NCI-H446 treated with DMSO at 0.1 percent for 48 hours (cell line): ENCODE measurements around the gene TLE4.

Experiments used
- DNase-seq: peaks from one replicate; lab custom pipeline; 2025; lab: John Stamatoyannopoulos, UW

TLE4 gene

DNA sequence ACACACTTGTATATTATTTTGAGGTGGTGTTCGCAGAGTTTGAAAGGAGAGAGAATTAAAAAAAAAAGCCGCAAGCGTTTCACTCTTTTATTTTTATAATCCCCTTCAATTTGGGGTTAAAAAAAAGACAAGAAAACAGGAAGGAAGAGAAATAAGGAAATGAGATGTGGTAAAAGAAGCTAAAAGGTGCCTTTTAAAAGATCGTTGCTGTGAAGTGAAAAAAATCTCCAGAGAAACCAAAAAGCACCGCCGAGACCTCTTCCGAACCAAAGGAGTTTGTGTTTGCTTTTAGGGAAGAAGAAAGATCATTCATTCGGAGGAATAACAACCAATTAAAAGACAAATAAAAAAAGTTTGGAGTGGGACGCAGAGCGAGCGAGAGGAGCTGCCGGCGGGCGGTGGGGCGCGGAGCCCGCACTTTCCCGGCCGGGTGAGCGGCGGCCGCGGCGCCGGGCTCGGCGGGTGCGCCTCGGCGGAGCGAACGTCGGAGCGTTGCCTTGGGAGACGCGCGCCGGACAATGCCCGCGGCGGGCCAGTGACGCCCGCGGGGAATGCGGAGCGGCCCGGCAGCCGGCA, 355 bp downstream of the TLE4 start:
- DNase-seq: no peak

DNA sequence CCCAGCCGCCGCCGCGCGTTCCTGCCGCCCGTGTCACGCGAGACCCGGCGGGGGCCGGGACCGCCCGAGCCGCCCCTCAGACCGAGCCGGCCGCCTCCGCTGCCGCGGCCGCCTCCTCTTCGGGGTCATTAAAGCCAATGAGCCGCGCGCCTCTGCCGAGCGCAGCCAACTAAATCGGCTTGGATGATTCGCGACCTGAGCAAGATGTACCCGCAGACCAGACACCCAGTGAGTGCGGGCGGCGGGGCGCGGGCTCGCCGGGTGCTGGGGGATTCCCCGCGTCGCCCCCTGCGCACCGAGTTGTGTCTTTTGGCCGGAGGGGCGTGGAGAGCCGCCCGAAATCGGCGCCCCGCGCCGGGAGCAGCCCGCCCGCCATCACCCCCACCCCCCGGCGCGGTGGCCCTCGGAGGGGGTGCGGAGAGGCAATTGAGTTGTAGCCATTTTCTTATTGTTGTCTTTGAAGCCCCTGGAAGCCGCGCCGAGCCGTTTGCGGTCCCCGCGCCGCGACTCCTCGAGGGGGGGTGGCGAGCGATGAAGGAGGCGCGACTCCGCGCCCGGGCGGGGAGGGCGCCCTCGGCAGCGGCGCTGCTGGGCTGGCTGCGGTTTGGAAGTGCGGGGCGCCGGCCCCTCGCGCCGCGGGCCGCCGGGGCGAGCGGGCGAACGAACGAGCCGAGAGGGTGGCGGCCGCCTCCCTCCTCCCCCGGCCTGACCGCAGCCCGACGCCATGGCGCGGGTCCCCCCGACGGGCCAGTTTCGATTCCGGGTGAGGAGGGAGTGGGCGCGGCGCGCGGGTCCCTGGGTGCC, 1.0 kb downstream of the TLE4 start:
- DNase-seq: no peak

DNA sequence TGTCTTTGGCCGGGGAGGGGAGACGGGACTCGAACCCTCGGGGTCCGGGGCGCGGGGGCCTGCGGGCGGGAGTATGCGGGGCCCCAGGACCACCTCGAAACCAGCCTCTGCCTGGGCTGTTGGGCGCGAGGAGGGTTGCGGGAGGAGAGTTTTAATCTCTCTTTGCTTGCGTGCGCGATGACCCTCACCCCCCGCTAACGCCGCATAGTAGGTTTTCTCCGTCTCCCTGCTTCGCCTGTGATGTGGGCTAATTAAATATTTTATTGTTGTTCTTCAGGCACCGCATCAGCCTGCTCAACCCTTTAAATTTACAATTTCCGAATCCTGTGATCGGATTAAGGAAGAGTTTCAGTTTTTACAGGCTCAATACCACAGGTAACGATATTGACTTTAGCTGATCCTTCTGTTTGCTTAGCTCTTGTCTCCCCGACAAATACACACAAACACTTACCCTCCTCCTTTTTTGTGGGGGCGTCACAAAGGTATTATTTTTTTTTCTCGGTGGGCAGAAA, 1.7 kb downstream of the TLE4 start:
- no peak for DNase-seq

DNA sequence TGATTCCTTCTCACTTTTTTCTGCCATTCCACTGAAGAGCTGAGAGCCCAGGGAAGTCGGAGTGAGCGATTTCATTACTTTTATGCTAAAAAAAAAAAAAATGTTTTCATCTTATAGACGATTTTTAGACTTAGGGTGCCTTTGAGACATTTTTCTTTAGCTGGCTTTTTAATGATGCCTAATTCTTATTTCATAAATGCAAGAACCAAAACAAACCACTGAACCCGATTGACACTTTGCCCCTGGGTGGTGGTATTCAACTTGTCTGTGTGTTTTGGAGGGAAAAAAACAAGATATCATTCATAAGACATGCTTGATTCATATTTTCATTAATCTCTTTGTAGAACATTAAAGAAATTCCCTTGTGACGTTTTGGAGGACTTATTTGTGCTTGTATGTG, 2.4 kb downstream of the TLE4 start:
- no peak for DNase-seq

GRCh38 chr9:79574781-79575180, 3.0 kb downstream of the TLE4 start:
- DNase-seq: no peak

- no peak for DNase-seq
These were observed 3.8 kb downstream of the TLE4 start for GRCh38 chr9:79575547-79575946.

- no peak for DNase-seq
These were observed 6.4 kb downstream of the TLE4 start for GRCh38 chr9:79577969-79578723.

- no peak for DNase-seq
These were observed 7.1 kb downstream of the TLE4 start for GRCh38 chr9:79578891-79579290.

DNA sequence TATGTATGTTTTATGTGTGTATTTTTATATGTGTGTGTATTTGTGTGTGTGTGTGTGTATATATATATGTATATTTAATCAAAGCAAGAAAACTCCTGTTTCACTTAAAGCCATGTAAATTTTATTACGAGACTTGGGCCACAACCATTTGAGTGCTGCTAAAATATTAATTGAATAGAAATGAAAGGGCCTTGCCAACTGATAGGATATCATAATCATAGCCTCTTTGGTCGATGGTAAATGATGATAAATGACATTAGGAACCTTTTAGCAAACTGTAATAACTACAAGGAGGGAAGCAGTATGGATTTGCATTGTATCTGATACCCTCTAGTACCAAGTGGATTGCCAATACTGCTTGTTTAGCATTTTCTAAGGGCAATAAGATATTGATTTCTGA, 7.9 kb downstream of the TLE4 start:
- DNase-seq: no peak

DNA sequence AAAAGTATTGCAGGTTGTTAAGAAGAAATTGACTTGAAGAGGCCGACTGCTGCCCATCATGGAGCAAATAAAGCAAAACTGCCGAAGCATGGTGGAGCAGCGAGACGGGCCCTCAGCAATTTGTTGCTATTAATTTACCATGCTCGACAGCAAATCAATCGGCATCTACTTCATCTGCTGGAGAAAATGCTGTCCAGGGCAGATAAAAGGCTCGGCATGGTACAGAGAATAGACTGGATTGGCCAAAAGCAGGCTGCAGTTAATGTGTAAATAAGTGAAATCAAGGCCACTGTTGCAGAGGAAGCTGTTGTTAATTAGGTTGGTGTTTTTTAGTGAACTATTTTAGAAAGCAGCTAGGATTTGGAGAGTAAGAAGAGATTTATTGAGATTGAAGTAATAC, 8.3 kb downstream of the TLE4 start:
- no peak for DNase-seq

GRCh38 chr9:79581388-79581787, 9.6 kb downstream of the TLE4 start:
- no peak for DNase-seq

GRCh38 chr9:79581794-79582193, 10.0 kb downstream of the TLE4 start:
- DNase-seq: no peak

DNA sequence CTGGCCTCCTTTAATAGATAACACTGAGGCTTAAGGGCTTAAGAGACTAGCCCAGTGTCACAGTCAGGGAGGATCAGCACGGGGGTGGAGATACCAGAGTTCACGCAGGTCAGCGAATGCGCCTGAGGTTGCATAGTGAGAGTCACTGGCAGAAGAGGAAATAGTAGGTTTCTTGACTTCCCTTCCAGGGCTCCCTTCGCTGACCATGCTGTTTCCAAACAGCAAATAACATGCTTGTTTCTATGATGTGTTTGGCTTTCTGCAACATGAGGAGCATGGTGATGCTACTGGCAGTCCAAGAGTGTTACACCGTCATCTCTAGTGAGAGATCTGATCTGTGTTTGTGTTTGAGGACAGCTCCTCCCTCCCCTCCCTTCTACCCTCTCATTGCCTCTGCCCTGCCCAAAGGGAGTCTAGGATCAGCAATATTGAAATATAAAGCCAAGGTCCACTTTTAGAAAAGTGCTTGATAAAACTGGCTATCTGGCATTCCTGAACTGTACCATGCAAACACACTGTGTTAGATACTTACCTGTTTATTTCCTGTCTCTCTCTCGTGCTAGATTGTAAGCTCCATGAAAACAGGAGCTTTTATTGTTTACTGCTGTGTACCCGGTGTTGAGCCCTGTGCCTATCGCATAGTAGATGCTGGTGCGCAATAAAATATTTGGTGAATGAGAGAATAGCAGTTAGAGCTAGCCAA, 12.3 kb downstream of the TLE4 start:
- no peak for DNase-seq

- no peak for DNase-seq
These were observed 12.9 kb downstream of the TLE4 start for GRCh38 chr9:79584655-79584982.

GRCh38 chr9:79588488-79589223, 16.9 kb downstream of the TLE4 start:
- no peak for DNase-seq

- no peak for DNase-seq
These were observed 19.7 kb downstream of the TLE4 start for GRCh38 chr9:79591458-79591857.

DNA sequence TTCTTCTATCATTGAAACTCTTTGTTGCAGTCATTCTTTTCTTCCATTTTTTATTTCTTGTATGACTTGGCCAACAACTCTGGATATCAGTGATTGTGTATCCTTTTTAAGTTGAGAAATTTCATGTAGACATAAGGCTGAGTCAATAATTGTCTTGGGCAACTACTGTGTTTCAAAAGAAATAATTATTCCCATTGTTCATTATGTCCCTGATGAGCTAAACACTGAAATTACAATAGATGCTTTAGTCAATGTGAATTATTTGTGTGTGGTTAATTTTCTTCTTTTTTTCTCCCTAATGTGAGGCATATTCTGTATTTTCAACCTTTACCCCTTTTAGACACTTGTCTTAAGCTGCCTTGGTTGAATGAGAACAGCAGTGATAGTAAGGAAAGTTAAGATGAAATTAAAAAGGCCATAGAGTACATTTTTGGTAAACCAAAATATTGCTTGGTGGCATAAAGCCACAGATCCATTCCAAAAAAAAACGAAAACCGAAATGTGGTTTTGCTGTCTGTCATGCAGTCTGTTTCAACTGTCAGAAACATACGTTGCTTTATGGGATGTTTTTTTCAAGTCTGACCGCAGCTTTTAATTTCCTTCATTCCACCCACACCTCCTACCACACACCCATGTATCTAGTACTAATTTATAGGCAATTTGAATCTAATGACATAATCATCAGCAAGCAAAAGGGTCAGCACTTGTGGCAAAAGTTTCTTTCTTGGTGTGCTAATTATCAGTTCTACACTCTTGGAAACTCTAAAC, 21.1 kb downstream of the TLE4 start:
- no peak for DNase-seq

DNA sequence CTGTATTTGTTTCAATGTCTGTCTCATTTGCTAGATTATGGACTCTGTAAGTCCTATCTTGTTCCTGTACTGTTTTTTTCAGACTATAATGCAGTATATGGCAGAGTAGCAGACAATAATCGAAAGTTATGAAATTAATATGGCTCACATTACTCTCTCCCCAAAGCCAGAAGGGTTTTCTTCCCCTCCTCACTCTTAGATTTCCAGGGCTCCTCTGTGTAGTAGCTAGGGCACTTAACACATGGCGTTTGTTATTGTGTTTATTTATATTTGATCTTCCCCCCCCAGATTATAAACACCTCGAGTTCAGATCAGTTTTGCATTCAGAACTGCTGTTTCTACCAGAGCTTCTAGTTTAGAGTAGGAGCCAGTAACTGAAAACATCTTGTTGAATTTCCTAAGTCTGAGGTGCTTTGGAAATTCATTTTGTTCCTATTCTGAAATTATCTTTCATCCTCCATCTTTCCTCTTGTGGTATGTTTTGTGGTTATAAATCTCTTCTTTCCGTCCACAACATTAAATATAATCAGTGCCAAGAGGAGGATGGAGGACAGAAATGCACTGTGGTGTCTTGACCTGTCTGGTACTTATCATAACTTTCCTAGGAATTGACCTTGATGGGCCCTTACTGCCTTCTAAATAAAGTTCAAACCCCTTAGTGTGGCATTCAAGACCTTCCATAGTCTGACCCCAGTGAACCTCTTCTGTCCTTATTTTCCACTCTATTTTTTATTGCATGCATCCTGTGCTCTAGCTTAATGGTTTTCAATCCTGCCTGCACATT, 27.0 kb downstream of the TLE4 start:
- DNase-seq: no peak

GRCh38 chr9:79600466-79600865, 28.7 kb downstream of the TLE4 start:
- no peak for DNase-seq

GRCh38 chr9:79603222-79603920, 31.6 kb downstream of the TLE4 start:
- no peak for DNase-seq
